Right lobe of liver (tissue), 4 donors: ENCODE results near the gene RYR3.

ENCODE experiments used
- POLR2A ChIP-seq: fragments of 450-650 bp; IDR thresholded peaks from one replicate; pipeline ENCODE4 v1.6.1; 2017; ENCODE audit warnings: antibody characterized with exemption, mild to moderate bottlenecking
- TF ChIP-seq, protein P1 (sequence below), 4 donors: fragments of 200-600 bp in 3 of 4; fragments of 450-650 bp in 1 of 4; IDR thresholded peaks; one replicate each; pipeline versions ENCODE4 v1.5.1 to v1.8.0; 2016 to 2022; ENCODE audit warnings: antibody characterized with exemption in 4 of 4, mild to moderate bottlenecking in 2 of 4
- donor health status: DM: no; HTN: no; CAD: no.
- donor health status: DM: no; HTN: no; CAD: no.
- donor health status: DM: no; HTN: yes; CAD: no.

DNA sequence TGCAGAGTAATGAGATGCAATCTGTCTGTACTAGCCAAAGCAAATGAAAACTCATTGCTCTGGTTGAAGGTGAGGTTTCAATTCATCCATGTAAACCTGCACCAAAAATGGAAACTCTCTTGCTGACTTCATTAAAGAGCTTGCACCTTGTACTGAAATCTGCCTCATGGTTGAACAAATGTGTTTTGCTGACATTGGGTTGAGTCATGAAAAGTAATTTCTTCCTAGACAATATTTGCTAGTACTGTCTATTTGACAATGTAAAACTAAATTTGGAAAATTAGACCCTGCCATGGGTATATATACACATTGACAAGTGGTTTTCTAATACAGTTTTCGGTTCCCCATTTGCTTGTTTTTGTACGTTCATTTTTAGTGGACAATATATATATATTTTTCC lies 33.3 kb downstream of the RYR3 start:
- TF ChIP-seq, protein P1, sequence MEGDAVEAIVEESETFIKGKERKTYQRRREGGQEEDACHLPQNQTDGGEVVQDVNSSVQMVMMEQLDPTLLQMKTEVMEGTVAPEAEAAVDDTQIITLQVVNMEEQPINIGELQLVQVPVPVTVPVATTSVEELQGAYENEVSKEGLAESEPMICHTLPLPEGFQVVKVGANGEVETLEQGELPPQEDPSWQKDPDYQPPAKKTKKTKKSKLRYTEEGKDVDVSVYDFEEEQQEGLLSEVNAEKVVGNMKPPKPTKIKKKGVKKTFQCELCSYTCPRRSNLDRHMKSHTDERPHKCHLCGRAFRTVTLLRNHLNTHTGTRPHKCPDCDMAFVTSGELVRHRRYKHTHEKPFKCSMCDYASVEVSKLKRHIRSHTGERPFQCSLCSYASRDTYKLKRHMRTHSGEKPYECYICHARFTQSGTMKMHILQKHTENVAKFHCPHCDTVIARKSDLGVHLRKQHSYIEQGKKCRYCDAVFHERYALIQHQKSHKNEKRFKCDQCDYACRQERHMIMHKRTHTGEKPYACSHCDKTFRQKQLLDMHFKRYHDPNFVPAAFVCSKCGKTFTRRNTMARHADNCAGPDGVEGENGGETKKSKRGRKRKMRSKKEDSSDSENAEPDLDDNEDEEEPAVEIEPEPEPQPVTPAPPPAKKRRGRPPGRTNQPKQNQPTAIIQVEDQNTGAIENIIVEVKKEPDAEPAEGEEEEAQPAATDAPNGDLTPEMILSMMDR (IDR thresholded peaks at IDR 0.05): no peak
- no peak for TF ChIP-seq POLR2A
